ENCODE results near the gene ADSS1. TPM values are rescaled to one million over a fixed set of nuclear protein-coding genes. Genes with fewer than 3 reads are reported as not detected.
"Not testable (repeated sequence)": the region's sequence is repeated elsewhere in the genome, so short reads cannot be mapped to it uniquely, and the experiment has no call there.

Gene ADSS1
- total RNA-seq, 1 donor from 2014 or later = 226 TPM

DNA sequence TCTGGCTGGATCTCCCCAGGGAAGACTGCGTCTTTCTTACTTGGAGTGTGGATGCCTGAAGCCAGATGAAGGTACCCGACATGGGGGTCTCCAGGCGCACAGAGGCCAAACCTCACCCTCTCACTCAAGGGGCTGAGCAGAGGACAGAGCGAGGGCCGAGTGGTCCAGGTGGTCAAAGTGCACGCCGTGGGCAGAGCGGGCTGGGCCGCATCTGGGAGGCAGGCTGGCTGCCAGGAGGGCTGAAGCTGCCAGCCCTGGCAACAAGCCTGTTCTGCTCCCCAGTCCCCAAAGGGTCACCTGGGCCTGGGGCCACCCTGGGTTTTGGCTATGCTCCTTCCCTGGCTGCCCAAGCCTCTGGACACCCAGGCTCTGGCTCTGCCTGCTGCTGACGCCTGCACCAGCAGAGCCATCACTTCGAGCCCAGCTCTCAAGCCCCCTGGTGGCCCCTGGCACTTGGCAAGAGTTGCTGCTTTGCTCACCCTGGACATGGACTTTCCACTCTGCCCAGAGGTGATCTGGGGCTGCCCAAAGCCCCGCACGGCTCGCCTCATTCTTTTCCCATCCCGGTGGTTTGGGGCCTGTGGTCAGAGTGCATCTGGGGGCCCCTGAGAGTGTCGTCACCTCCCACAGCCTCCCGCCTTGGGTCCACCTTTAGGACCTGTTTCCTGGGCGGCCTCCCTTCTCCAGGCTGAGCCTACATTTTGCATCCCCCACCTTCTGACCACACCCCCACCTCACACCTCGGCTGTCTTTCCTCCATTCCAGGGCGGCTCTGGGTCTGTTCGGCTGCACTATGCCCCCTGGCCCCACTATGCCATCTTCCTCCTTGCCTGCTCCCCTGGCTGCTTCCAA lies 2.8 kb downstream of the ADSS1 start:
- intact Hi-C loops (cut with micrococcal nuclease) = no loop called here
- peak; percentile 44 for DNase-seq
- no peak for ATAC-seq

DNA sequence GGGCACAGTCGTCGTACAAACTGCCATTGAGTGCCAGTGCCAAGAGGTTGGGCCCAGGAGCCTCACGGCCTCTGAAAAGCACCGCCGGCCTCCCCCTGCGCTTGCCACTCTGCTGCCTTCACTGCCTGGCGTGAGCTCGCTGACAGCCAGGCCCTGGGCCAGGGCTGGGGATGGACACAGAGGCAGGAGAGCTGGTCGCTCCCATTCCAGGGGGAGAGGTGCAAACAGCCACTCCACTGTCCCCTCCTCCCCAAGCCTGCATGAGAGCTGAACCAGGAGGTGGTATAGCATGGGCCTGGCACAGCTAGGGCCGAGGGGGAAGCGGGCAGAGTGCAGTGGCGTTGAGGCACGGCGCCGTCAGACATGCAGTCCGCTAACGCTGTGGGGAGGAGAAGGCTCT lies 4.6 kb downstream of the ADSS1 start:
- intact Hi-C loops (cut with micrococcal nuclease) = no loop called here
- ATAC-seq = no peak
- no peak for DNase-seq

DNA sequence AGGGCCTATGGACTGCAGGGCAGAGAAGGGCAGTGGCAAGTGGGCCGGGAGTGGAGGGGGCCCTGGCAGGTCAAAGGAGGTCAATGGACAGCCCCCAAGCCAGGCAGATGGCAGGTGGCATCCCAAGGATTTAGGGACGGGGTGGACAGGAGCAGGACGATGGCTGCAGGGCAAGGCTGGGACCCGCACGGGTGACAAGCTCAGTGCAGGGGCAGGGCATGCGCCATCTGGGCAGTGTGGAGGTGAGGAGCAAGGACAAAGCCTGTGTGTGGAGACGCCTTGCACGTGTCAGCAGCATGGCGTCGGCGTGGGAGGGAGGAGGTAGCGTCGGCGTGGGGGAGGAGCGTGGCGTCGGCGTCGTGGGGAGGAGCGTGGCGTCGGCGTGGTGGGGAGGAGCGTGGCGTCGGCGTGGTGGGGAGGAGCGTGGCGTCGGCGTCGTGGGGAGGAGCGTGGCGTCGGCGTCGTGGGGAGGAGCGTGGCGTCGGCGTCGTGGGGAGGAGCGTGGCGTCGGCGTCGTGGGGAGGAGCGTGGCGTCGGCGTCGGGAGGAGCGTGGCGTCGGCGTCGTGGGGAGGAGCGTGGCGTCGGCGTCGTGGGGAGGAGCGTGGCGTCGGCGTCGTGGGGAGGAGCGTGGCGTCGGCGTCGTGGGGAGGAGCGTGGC lies 5.3 kb downstream of the ADSS1 start:
- ATAC-seq; DNase-seq; intact Hi-C loops (cut with micrococcal nuclease): not testable (repeated sequence)

DNA sequence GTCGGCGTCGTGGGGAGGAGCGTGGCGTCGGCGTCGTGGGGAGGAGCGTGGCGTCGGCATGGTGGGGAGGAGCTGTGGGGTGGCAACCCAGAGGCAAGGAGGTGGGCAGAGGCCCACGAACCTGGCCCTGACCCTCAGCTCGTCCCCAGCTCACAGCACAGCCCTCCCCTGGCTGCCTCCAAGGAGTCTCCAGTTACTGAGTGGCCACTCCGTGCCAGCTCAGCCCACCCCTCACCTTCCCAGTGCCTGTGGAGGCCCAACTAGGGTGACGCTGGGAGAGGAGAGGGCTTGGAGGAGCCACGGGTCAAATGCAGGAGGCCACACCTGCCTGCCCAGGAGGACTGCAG lies 5.8 kb downstream of the ADSS1 start:
- DNase-seq (no peak), ATAC-seq (no peak)
- intact Hi-C loops (cut with micrococcal nuclease) = no loop called here

DNA sequence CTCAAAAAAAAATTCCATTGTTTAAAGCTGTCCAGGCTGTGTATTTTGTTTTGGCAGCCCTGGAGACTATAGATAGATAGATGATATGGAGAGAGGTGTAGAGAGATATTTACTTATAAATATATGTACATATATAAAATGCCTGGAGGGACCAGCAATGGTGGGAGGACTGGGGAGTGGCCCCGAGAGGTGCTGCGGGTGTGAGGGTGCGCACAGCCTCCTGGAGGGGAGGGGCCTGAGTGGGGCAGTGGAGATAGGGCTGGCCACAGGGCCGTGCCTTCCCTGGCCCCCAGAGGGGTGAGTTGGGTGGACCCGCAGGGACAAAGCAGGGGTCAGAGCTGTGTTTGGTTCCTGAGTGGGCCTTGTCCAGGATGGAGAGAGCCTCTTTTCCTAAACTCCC lies 6.5 kb downstream of the ADSS1 start:
- intact Hi-C loops (cut with micrococcal nuclease) = no loop called here
- DNase-seq (no peak), ATAC-seq (no peak)

DNA sequence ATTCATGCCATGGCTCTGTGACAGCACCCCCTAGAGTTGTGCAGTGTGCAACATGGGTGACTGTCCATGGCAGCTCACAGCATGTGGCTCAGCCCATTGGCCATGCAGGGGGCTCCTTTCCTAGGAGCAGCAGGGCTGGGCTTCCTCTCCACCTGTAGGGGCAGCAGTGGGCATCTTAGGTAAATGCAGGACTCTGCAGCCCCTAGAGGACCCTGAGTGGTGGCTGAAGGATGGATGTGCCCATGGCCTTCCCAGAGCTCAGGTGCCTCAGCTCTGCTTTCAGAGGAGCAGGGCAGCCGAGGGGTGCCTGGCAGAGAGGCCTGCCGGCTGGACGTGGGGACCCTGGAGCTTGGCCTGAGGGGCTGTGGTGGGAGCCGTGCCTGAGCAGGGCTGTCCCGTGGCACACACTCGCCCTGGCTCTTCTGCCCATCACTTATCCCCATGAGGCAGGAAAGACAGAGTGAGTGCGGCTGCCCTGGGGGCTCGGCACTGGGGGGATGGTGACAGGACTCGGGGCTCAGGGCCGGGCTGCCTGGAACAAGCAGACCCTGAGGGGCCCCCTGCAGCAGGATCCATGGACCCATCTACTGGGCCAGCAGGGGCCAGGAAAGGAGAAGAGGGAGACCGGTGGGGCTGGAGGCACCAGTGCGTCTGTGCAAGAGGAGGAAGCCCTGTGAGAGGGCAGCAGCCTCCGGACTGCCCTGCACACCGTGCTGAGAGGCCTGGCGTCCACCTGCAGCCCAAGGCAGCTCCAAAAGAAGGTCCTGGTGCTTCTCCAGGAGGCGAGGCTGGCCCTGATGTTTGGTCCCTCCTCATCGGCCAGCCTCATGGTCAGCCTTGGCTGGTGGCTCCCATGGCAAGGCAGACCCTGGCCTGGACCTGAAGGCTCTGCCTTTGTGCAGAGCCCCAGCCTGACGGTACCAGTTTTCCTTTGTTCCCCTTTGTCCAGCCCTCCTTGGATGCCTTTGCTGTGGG lies 7.6 kb downstream of the ADSS1 start:
- intact Hi-C loops (cut with micrococcal nuclease) = no loop called here
- DNase-seq = peak; percentile 39
- ATAC-seq = no peak

DNA sequence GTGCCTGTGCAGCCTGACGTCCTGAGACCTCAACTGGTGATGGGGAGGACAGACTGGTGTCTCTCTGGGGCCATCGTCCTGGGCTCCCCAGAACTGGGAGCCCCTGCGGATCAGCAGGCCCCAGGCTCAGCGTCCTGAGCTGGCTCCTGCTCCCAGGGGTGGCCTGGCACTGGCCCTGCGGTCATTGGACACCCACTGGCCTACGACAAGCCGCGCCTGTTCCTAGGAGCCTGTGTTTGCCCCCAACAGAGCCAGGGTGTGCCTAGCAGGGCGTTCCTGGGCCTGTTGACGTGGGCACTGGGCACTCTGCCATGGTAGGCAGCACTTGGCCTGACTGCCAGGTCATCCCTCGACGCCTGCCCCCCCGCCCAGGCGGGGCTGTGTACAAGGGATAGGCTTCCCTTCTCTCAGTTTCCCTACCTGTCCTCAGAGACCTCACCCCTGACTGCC lies 8.4 kb downstream of the ADSS1 start:
- intact Hi-C loops (cut with micrococcal nuclease) = no loop called here
- ATAC-seq = peak; percentile 73

DNA sequence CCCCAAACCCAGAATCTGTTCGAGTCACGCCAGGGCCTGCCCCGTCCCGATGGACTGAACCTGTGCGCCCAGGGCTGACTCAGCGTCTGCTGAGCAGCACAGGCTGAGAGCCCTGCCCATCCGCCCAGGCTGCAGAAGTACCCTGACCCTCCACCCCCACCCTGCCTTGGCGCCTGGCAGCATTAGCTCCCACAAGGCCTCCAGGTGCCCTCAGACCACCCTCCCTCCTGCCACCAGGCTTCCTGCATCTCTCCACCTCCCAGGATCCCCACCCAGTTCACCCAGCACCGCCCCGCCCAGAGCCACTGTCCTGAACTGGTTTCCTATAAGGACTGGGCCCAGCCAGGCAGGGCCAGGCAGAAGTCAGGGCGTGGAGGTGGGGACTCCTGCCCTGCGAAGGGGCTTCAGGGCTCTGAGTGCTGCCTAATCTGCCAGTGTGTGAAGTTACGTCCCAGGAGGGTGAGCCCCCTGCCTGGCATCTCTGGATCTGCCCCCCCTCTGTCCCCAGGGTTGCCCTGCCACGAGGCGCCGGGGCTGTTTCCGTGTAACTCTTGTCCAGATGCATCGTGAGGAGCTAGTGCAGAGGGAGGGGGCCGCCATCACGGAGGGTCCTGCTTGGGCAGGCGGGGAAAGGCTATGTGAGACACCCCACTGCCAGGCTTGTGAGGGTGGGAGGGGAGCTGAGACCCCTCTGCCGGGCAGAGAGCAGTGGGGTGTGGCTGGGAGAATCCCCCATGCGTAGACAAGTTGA lies 9.1 kb downstream of the ADSS1 start:
- no peak for DNase-seq

More for the DNA sequence above, 8.4 kb downstream of the ADSS1 start:
- DNase-seq = peak; percentile 93

DNA sequence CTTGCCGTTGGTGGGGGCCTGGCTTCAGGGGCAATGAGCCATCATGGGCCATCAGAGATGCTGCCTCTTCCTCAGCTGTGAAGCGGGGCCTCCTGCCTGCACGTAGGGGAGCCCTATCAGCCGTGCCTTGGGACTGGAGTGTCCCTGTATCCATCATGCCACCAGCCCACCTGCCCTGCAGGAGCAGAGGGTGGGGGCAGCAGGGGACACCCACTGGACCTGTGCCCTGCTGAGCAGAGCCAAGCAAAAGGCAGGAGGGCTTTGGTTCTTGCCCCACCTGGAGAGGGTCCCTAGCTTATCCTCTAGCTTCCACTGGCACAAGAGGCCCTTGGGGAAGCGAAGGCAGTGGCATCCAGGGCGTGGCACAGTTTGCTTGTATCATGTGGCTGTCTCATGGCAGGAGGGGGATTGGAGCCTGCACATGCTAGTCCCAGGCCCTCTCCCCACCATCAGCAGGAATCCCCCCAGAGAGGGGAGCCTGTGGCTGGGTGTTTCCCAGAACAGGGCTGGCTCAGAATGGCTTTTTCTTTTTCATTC lies 10.1 kb downstream of the ADSS1 start:
- DNase-seq (no peak), ATAC-seq (no peak)
- intact Hi-C loops (cut with micrococcal nuclease) = no loop called here

More for the DNA sequence above, 9.1 kb downstream of the ADSS1 start:
- intact Hi-C loops (cut with micrococcal nuclease) = no loop called here
- ATAC-seq = no peak

DNA sequence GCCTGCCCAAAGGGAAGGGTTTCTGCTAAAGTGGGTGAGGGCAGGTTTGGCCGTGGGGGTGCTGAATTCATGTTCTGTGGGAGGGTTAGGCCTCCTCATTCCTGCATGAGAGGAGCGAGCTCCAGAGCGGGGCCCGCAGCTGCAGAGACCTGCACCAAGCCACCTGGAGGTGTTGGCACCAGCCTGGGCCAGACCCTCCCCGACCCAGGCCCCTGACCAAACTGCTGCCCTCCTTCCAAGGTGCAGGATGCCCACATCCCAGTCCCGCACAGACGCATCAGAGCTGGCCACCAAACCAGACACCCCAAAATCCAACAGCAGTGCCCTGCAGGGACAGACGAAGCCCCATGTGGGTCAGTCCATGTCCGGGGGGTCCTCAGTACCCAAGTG lies 10.6 kb downstream of the ADSS1 start:
- no peak for DNase-seq
- intact Hi-C loops (cut with micrococcal nuclease) = no loop called here
- ATAC-seq = no peak

DNA sequence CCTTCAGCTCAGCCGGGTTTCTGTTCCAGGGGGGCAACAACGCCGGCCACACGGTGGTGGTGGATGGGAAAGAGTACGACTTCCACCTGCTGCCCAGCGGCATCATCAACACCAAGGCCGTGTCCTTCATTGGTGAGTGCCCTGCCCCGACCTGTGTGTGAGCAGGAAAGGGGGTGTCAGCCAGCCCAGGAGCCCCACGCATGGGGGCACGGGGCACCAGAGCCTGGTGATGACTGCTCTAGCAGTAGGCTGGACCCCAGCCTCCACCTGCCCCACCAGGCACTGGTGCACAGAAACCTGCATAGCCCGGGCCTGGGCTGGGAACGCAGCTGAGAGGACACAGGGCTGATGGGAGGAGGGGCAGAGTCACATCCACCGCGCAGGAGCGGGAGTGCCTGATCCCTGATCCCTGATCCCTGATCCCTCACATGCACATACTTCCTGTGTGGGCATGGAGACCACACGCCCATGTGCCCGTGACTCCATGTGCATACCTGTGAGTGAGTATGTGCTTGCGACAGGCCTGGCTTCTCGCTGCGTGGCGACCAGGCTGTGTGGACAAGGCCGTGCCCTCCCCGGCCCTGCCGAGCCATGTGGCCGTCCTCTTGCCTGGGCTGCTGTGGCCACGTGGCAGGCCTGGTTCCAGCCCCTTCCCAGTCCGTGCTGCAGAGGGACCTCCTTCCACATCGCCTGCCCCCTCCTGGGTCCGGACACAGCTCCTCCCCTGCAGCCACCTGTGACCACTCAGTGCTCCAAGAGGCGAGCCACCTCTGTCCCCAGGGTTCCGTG lies 11.2 kb downstream of the ADSS1 start:
- ATAC-seq = peak; percentile 5
- DNase-seq = peak; percentile 59
- intact Hi-C loops (cut with micrococcal nuclease) = no loop called here

DNA sequence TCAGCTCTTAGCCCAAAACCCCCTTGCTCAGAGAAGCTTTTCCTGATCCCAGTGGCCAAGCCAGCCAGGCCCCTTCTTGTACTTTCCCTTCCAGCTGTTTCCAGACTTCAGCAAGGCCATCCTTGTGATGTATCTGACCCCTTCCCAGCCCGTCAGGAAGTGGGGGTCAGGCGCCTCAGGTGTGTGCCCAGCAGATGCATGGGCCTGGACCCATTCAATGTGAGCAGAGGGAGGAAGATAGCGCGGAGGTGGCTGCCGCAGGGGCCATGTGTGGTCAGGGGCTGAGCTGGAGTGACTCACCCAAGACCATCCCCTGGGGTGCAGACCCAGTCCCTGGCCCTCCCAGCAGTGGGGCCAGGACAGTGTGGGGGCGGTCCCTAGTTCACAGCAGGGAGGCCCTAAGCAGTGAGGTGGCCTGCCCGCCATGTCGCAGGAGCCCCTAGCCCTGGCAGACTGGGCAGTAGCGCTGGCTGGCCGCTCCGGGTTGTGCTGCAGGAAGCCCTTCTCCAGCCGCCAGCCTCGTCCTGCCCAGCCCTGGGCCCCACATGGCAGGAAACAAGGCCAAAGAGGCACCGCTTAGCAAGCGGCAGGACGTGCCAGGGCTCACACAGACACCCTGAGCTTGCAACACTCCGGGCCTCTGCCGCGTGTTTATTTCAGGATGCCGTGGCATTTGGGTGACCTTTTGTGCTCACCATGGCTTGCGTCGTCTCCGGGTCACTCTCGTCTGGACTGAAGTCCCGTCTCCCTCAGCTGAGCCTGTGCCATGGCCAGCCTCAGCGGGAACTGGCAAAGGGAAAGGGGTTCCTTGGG lies 12.0 kb downstream of the ADSS1 start:
- ATAC-seq (peak; percentile 79), DNase-seq (peak; percentile 93)
- intact Hi-C loops (cut with micrococcal nuclease) = no loop called here

DNA sequence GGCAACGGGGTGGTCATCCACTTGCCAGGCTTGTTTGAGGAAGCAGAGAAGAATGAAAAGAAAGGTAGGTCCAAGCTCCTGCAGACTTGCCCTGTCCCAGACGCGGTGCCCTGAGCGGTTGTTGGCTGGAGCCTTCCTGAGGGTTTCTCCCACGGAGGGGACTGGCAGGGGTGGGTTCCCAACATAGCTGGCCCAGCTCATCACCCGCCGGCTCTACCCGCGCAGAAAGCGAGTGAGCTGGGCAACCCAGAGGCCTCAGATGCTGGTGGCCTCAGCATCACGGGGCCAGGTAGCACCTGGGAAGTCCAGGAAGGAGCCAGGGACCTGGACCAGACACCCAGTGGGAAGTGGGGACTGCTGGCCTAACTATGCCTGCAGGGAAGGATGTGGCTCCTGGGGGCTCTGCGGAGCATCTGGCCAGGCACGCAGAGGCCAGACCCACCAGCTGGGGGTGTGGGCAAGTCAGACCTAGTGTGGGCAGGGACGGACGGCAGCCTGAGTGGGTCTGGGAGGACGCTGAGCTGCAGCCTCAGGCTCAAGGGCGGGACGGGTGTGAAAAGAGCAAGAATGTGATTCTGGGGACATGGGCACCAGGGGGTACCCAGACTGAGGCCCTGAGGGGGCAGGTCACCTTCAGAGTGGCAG lies 14.5 kb downstream of the ADSS1 start:
- no peak for ATAC-seq
- intact Hi-C loops (cut with micrococcal nuclease) = no loop called here
- no peak for DNase-seq

DNA sequence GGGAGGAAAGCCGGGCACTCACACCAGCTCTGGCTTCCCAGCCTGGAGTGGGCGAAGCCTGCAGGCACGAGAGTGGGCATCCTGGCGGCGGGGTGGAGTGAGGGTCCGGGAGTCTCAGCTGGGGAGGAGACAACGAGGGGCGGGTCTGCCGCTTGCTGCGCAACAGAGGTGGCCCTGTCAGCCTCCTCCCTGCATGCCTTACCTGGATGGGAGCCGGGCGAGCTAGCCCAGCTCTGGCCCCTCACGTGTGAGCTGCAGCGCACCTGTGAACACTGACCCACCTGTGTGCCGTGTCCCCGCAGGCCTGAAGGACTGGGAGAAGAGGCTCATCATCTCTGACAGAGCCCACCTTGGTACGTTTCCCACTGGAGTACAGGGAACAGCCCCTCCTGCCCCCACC lies 15.0 kb downstream of the ADSS1 start:
- DNase-seq = no peak

DNA sequence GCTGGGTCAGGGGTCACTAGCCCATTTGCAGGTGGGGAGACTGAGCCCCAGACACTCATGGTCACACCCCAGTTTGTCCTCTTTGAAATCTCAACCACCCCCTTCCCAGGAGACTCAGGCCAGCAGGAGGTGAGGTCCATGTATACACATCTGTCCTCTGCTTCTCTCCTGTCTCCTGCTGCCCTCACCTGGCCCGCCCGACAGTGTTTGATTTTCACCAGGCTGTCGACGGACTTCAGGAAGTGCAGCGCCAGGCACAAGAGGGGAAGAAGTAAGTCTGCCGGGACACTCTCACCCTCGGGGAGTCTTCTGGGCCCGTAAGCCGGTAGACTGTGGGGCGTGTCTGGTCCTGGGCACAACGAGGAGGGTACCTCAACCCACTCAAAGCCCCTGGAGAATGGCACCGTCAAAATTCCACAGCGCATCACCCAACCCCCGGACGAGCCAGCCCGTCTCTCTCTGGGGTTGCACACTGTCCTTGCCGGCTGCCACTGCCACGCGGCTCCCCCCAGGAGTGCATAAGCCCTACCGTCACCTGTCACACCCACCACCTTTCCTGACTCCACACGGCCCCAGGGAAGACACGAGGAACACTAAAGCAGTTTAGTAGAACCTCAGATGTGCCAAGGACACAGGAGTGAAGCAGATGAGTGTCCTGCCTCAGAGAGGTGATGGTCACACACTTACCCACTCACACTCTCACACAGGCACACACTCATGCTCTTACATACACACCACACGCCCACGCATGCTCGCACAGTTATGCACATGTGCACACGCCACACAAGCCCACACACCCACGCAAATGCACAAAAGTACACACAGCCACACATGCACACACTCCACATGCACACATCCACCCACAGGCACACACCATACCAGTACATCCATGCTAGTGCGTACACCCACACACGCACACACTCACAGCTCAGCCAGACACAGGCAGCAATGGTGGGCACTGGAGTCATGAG lies 15.8 kb downstream of the ADSS1 start:
- DNase-seq (no peak), ATAC-seq (no peak)
- intact Hi-C loops (cut with micrococcal nuclease) = no loop called here

More for the DNA sequence above, 15.0 kb downstream of the ADSS1 start:
- no peak for ATAC-seq
- intact Hi-C loops (cut with micrococcal nuclease) = no loop called here

Measured in left ventricle myocardium superior (tissue), 1 donor.